Lung (tissue), 12 donors: ENCODE measurements around the gene MSL1. TPM values are rescaled to one million over a fixed set of nuclear protein-coding genes. Genes with fewer than 3 reads are reported as not detected.

Experiments
- ATAC-seq: fragments of 200-7000 bp; cut with Tn5 transposase; one replicate; pipeline ENCODE4 v1.9.1; 2020; ENCODE audit warnings: moderate number of reproducible peaks; ENCODE audit not compliant: insufficient read depth, low FRiP score
- DNase-seq, 3 donors: peaks; one replicate each; pipeline ENCODE4 v3.0.0-alpha.2; 2013 to 2017
- H3K27ac ChIP-seq, 2 donors: one replicate each; pipeline ENCODE4 v1.5.1; 2013; ENCODE audit warnings: mild to moderate bottlenecking in 2 of 2, moderate library complexity in 2 of 2, control low read depth in 1 of 2, inconsistent platforms in 1 of 2, low read depth in 1 of 2, low read length in 1 of 2
- H3K27me3 ChIP-seq, 3 donors: one replicate each; pipeline ENCODE4 v1.5.1; 2013; ENCODE audit warnings: low read length in 2 of 3; ENCODE audit not compliant: control insufficient read depth in 3 of 3, insufficient read depth in 3 of 3
- H3K36me3 ChIP-seq, 4 donors: one replicate each; pipeline ENCODE4 v1.5.1; 2013; ENCODE audit warnings: low read length in 4 of 4, mild to moderate bottlenecking in 1 of 4, moderate library complexity in 1 of 4; ENCODE audit not compliant: control insufficient read depth in 4 of 4, insufficient read depth in 4 of 4
- H3K4me1 ChIP-seq, 5 donors: one replicate each; pipeline ENCODE4 v1.5.1; 2013; ENCODE audit warnings: low read length in 5 of 5, mild to moderate bottlenecking in 2 of 5, moderate library complexity in 1 of 5; ENCODE audit not compliant: control insufficient read depth in 5 of 5, insufficient read depth in 5 of 5
- H3K4me3 ChIP-seq: one replicate; pipeline ENCODE4 v1.5.1; 2013; ENCODE audit warnings: mild to moderate bottlenecking, control low read depth, moderate library complexity
- H3K9ac ChIP-seq, 2 donors: one replicate each; pipeline ENCODE4 v1.5.1; 2013; ENCODE audit warnings: low read length in 2 of 2, control low read depth in 1 of 2; ENCODE audit not compliant: insufficient read depth in 1 of 2
- H3K9me3 ChIP-seq, 4 donors: one replicate each; pipeline ENCODE4 v1.5.1; 2013; ENCODE audit warnings: low read length in 3 of 4, mild to moderate bottlenecking in 1 of 4, moderate library complexity in 1 of 4; ENCODE audit not compliant: control insufficient read depth in 4 of 4, insufficient read depth in 3 of 4
- CTCF ChIP-seq: IDR thresholded peaks from 2 replicates; pipeline ENCODE4 v1.5.1; 2012; ENCODE audit warnings: mild to moderate bottlenecking; ENCODE audit errors: control extremely low read depth, extremely low read depth
- WGBS, 2 donors: extraction: QIAGEN DNeasy Blood & Tissue Kit; methylation state at CpG; one replicate each; pipeline ENCODE4 v1.1.7; 2013; 5-methylcytosine and 5-hydroxymethylcytosine counted together
- polyA plus RNA-seq, 2 donors: library from polyadenylated mRNA; stranded (reverse); fragments of 200-250 nt; gene quantifications; one replicate each; pipeline ENCODE4 v1.2.1, GENCODE V29; 2013
- total RNA-seq, 2 donors: library from RNA; depleted of rRNA in 1 of 2; stranded (reverse); fragments of >200 nt in 1 of 2; gene quantifications; one replicate each; pipeline ENCODE4 v1.2.1, GENCODE V29; 2014 to 2021
- donor health status: control.
- donor health status: control.
- donor health status: Bipolar disorder and iron deficiency.
- donor health status: healthy.
- donor health status: DM: yes; HTN: yes; CAD: no.

The MSL1 gene
- total and polyA plus RNA-seq, 4 donors: 73.2 to 111 (median 84.7) TPM

DNA sequence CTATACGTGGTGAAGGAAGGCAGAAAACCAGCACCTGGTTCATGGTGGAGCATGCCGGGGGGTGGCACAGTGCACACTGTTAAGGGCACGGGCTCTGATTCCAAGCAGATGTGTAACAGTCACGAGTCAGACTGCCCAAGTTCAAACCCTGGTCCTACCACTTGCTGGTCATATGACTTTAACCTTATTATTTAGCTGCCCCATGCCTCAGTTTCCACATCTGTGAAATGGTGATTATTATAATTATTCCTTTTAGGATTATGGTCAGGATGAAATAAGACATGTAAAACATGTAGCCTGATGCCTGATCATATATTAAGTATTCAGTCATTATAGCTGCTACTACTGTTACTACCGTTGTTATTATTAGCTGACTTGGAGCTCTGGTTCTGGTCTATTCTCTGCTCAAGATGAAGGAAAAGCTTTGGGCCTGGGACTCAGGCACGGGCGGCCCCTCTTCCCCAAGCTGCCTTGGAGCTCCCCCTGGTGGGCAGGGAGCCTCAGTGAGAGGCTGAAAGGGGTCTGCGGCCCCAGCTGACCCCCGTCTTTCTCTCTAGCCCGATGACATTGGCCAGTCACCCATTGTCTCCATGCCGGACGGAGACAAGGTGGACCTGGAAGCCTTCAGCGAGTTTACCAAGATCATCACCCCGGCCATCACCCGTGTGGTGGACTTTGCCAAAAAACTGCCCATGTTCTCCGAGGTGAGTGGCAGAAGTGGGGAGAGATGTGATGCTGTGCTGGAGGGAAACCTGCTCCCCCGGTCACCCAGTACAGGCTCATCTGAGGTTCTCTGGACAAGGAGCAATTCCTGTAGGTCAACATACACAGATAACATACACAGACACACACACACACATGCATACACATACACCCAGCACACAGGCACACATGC is 35.4 kb upstream of the MSL1 start:
- DNase-seq: peak in 2 of 3 donors; percentile 56 to 66

GRCh38 chr17:40087049-40087794 is 34.5 kb upstream of the MSL1 start:
- no peak for TF ChIP-seq CTCF
- 90 to 92% methylated on average over 6 of the region's 6 CpGs for WGBS, 2 donors
- Histone ChIP-seq H3K36me3 (peaks cover 9 to 61% (median 51%) of the 10 kb centered on the region in 4 donors), H3K9ac (no peak overlapping the region), H3K9me3 (peaks cover 0 to 4% (median under 1%) of the 10 kb centered on the region in 4 donors), H3K27me3 (peaks cover 0 to 2% (median 0%) of the 10 kb centered on the region in 3 donors), H3K4me3 (no peak overlapping the region), H3K4me1 (peaks cover 2 to 25% (median 2%) of the 10 kb centered on the region in 5 donors), H3K27ac (peak overlapping the region in 1 of 2 donors; percentile 46)
- ATAC-seq (no peak), DNase-seq (no peak)

More for the DNA sequence above, 35.4 kb upstream of the MSL1 start:
- 65 to 75% methylated on average over 17 of the region's 17 CpGs for WGBS, 2 donors
- no peak for ATAC-seq
- H3K4me1 ChIP-seq: peaks cover 0 to 21% (median 2%) of the 10 kb centered on the region in 5 donors
- peak overlapping the region; percentile 22 to 46 for H3K27ac ChIP-seq
- H3K27me3 ChIP-seq: peaks cover 0 to 2% (median 0%) of the 10 kb centered on the region in 3 donors
- H3K36me3 ChIP-seq: peaks cover 9 to 55% (median 49%) of the 10 kb centered on the region in 4 donors
- peak; percentile 43 for TF ChIP-seq CTCF
- H3K4me3 ChIP-seq: no peak overlapping the region
- peak overlapping the region in 1 of 2 donors; percentile 9 for H3K9ac ChIP-seq
- H3K9me3 ChIP-seq: peaks cover 0 to 4% (median under 1%) of the 10 kb centered on the region in 4 donors

GRCh38 chr17:40087903-40088718 is 33.7 kb upstream of the MSL1 start:
- DNase-seq (no peak), ATAC-seq (no peak)
- peaks cover 9 to 66% (median 52%) of the 10 kb centered on the region in 4 donors for H3K36me3 ChIP-seq
- no peak overlapping the region for H3K9ac ChIP-seq
- H3K27ac ChIP-seq: no peak overlapping the region
- WGBS, 2 donors: 93 to 94% methylated on average over 28 of the region's 28 CpGs
- H3K4me1 ChIP-seq: peaks cover 2 to 25% (median 2%) of the 10 kb centered on the region in 5 donors
- H3K9me3 ChIP-seq: peaks cover 0 to 4% (median under 1%) of the 10 kb centered on the region in 4 donors
- no peak for TF ChIP-seq CTCF
- H3K4me3 ChIP-seq: no peak overlapping the region
- peaks cover 0 to 2% (median 0%) of the 10 kb centered on the region in 3 donors for H3K27me3 ChIP-seq
